A549 (cell line): ENCODE data around the gene PTPRN2.

Experiments used
- EP300 ChIP-seq, 2 experiments: fragments of >200 bp; sonication (Bioruptor Twin); formaldehyde crosslinking; IDR thresholded peaks; 2 replicates in 1 of 2; 3 replicates in 1 of 2; pipeline ENCODE4 v1.6.1; 2016 to 2017
- MAFK ChIP-seq: fragments of 450-650 bp; IDR thresholded peaks from 2 replicates; pipeline ENCODE4 v1.6.1; 2014; ENCODE audit not compliant: partially characterized antibody
- MAZ ChIP-seq: fragments of 150-350 bp; IDR thresholded peaks from 2 replicates; pipeline ENCODE4 v1.6.1; 2014; ENCODE audit warnings: antibody characterized with exemption, low read depth, low read length, borderline replicate concordance

DNA sequence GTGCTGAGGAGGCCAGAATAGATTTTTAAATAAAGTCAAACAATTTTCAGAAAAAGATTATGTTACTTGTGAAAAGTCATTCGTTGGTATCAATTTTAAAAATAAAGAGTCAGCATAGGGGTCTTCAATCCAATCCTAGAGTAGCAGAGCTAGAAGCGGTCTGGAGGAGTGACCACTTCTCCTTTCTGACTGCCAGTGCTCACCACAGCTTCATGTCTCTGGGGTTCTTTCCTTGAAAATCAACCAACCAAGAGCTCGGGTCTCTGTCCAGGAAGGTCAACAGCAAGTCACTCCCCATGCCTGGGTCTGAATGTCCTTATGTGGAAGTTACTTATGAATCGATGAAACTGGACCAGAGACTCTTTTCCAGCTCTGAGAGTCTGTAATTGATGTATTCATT, 14.3 kb downstream of the PTPRN2 start:
- TF ChIP-seq MAFK (no peak), MAZ (no peak), EP300 (IDR thresholded peaks at IDR 0.05) (no peak)
